Renal pelvis (tissue), 4 donors: ENCODE measurements around the gene CCNY. TPM values are rescaled to one million over a fixed set of nuclear protein-coding genes. Genes with fewer than 3 reads are reported as not detected.

Experiments
- DNase-seq: peaks from one replicate; pipeline ENCODE4 v3.0.0-alpha.2; 2013
- polyA plus RNA-seq, 3 donors: library from polyadenylated mRNA; unstranded; fragments of 120-200 nt; gene quantifications; one replicate each; pipeline ENCODE4 v1.2.1, GENCODE V29; 2013; ENCODE audit not compliant: insufficient read length in 3 of 3

The CCNY gene
- polyA plus RNA-seq, 3 donors: 98.3 to 102 (median 101) TPM

- DNase-seq: no peak
Observed at GRCh38 chr10:35554036-35554435, 217.7 kb downstream of the CCNY start.

- no peak for DNase-seq
Observed at GRCh38 chr10:35554461-35555056, 218.2 kb downstream of the CCNY start.

GRCh38 chr10:35555962-35556930 lies 219.9 kb downstream of the CCNY start:
- DNase-seq: no peak

- DNase-seq: no peak
Observed at GRCh38 chr10:35558276-35558675, 222.0 kb downstream of the CCNY start.

GRCh38 chr10:35559416-35559815 lies 223.1 kb downstream of the CCNY start:
- no peak for DNase-seq

- DNase-seq: no peak
Observed at GRCh38 chr10:35561715-35562114, 225.4 kb downstream of the CCNY start.

GRCh38 chr10:35562427-35562826 lies 226.1 kb downstream of the CCNY start:
- no peak for DNase-seq

GRCh38 chr10:35563261-35563891 lies 227.1 kb downstream of the CCNY start:
- peak; percentile 58 for DNase-seq

GRCh38 chr10:35564341-35564968 lies 228.1 kb downstream of the CCNY start:
- no peak for DNase-seq

- DNase-seq: no peak
Observed at GRCh38 chr10:35565602-35566081, 229.3 kb downstream of the CCNY start.

- no peak for DNase-seq
Observed at GRCh38 chr10:35567951-35568350, 231.6 kb downstream of the CCNY start.

GRCh38 chr10:35568483-35569015 lies 232.2 kb downstream of the CCNY start:
- DNase-seq: no peak

- DNase-seq: no peak
Observed at GRCh38 chr10:35569111-35569707, 232.9 kb downstream of the CCNY start.

GRCh38 chr10:35569836-35570235 lies 233.5 kb downstream of the CCNY start:
- no peak for DNase-seq

- DNase-seq: no peak
Observed at GRCh38 chr10:35570397-35570796, 234.1 kb downstream of the CCNY start.

GRCh38 chr10:35572583-35572982 lies 236.3 kb downstream of the CCNY start:
- no peak for DNase-seq

- no peak for DNase-seq
Observed at GRCh38 chr10:35573796-35574195, 237.5 kb downstream of the CCNY start.

GRCh38 chr10:35574924-35575352 lies 238.6 kb downstream of the CCNY start:
- DNase-seq: no peak

GRCh38 chr10:35575640-35576039 lies 239.3 kb downstream of the CCNY start:
- no peak for DNase-seq

- DNase-seq: no peak
Observed at GRCh38 chr10:35576730-35577129, 240.4 kb downstream of the CCNY start.

GRCh38 chr10:35577926-35578617 lies 241.8 kb downstream of the CCNY start:
- DNase-seq: no peak
